ENCODE results near the gene MACROD2.

The MACROD2 gene

GRCh38 chr20:15507151-15507550 is 1511.8 kb downstream of the MACROD2 start:
- H3K4me3 ChIP-seq (ENCODE audit: low read depth, low read length) = no peak overlapping the region
- DNase-seq (ENCODE audit: low read depth) = no peak
- in situ Hi-C loops (cut with HindIII; ENCODE audit: low sequenced_read_pairs) = no loop called here
- no peak for TF ChIP-seq CTCF (IDR thresholded peaks at IDR 0.05; ENCODE audit: low read depth, low read length, missing control alignments)

DNA sequence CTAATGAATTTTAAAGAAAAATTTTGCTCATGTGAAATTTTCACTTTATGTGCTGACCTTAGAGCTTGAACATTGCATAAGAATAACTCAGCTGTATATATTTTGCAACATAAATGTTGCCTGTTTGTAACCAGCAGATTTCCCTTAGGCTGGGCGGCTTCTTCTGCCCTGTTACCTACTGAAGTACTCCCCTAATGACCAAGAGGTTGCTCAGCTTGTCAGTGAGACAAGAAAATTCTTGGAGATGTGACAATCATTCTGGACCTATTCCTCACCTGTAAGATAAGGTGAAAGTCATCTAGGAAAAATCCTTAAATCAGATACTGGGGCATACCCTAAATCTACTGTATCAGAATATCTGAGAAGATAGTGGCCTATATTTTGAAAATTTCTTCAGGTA is 1516.2 kb downstream of the MACROD2 start:
- no peak for TF ChIP-seq CTCF (IDR thresholded peaks at IDR 0.05; ENCODE audit: low read depth, low read length, missing control alignments)
- in situ Hi-C loops (cut with HindIII; ENCODE audit: low sequenced_read_pairs) = no loop called here
- DNase-seq (ENCODE audit: low read depth) = no peak
- no peak overlapping the region for H3K4me3 ChIP-seq (ENCODE audit: low read depth, low read length)

DNA sequence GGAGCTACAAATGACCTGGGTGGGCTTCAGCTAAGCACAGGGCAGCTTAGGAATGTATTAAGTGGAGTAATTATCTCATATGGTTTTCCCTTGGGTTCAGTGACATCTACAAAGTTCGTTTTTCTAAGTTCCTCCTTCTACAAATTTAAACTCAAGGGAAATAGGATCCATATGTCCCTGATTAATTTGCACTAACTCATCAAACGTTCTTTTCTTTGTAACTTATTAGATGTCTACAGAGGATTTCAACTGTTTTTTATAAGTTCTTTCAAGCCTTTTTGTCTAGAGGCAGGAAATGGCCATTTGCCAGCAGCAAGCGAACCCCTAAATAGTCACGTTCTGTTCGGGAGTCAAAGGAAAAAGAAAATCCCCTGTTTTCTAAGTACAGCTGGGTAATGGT is 1517.6 kb downstream of the MACROD2 start:
- H3K4me3 ChIP-seq (ENCODE audit: low read depth, low read length) = no peak overlapping the region
- no peak for TF ChIP-seq CTCF (IDR thresholded peaks at IDR 0.05; ENCODE audit: low read depth, low read length, missing control alignments)
- DNase-seq (ENCODE audit: low read depth) = no peak
- in situ Hi-C loops (cut with HindIII; ENCODE audit: low sequenced_read_pairs) = no loop called here

GRCh38 chr20:15515691-15516090 is 1520.4 kb downstream of the MACROD2 start:
- TF ChIP-seq CTCF (IDR thresholded peaks at IDR 0.05; ENCODE audit: low read depth, low read length, missing control alignments) = no peak
- in situ Hi-C loops (cut with HindIII; ENCODE audit: low sequenced_read_pairs) = no loop called here
- no peak overlapping the region for H3K4me3 ChIP-seq (ENCODE audit: low read depth, low read length)
- no peak for DNase-seq (ENCODE audit: low read depth)

GRCh38 chr20:15520930-15521524 is 1525.7 kb downstream of the MACROD2 start:
- no peak for TF ChIP-seq CTCF (IDR thresholded peaks at IDR 0.05; ENCODE audit: low read depth, low read length, missing control alignments)
- H3K4me3 ChIP-seq (ENCODE audit: low read depth, low read length) = no peak overlapping the region

DNA sequence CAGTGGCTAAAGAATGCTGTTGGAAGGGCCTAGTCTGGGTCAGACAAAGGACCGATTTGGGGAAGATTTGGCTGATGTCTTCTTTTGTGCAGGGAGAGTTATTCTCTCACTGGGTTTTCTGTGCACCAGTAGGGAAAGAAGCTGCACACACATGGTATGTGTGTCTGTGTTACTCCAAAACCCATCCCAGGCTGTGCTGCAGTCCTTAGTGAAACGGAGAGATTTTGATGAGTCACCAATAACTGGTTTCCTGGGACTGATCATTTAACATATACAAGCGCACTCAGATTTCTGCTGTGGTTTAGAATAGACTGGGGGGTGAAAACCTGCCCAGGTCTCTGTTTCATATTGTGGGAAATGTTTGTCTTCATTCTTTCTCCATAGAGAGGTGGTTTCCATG is 1528.1 kb downstream of the MACROD2 start:
- DNase-seq (ENCODE audit: low read depth) = no peak
- no peak for TF ChIP-seq CTCF (IDR thresholded peaks at IDR 0.05; ENCODE audit: low read depth, low read length, missing control alignments)
- in situ Hi-C loops (cut with HindIII; ENCODE audit: low sequenced_read_pairs) = no loop called here
- no peak overlapping the region for H3K4me3 ChIP-seq (ENCODE audit: low read depth, low read length)

More at GRCh38 chr20:15520930-15521524, 1525.7 kb downstream of the MACROD2 start:
- no peak for DNase-seq (ENCODE audit: low read depth)
- in situ Hi-C loops (cut with HindIII; ENCODE audit: low sequenced_read_pairs) = no loop called here

Data from astrocyte of the cerebellum (primary cell).